Measurements from ENCODE around the gene NR1D2. TPM values are rescaled to one million over a fixed set of nuclear protein-coding genes. Genes with fewer than 3 reads are reported as not detected.
"Not testable (repeated sequence)": the region's sequence is repeated elsewhere in the genome, so short reads cannot be mapped to it uniquely, and the experiment has no call there.

Gene NR1D2
- total RNA-seq, 1 donor from 2014 or later: 19.4 TPM

DNA sequence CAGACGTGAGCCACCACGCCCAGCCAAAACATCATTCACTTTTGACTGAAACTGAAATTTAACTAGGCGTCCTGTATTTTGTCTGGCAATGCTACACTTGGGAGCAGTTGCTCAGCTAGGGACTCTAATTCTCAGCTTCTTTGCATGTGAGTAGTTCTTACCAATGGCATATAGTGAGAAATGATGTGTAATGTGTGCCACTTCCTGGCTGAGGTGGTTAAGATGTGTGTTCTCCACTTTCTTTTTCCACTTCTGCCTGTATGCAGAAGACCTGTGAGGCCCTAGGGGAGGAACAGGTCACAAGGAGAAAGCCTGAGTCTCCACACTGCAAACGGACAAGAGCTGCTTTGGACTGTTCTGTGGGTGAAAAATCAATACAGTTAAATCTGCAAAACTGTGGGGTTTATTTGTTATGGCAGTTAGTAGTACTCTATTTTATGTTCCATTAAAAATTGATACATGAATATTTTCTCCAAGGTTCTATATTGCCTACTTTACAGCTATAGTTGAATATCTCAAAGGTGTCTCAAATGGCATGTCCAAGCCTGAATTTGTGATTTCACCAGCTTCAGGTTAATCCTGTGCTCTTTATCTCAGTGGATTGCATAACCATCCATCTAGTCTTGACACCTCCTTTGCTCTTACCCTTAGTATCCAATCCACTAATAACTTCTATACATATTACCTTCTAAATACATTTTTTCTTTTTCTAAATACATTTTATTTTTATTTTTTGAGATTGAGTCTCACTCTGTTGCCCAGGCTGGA is 59.3 kb downstream of the NR1D2 start:
- intact Hi-C loops (cut with DNase I): loop anchor here (5.0 kb wide), 1 partner anchor 228 kb away; no protein-coding TSS in a partner anchor
- no peaks in the 10 kb centered on the region for H3K9me3 ChIP-seq

GRCh38 chr3:24005669-24006068 is 60.6 kb downstream of the NR1D2 start:
- no peaks in the 10 kb centered on the region for H3K4me1 ChIP-seq
- no peaks in the 10 kb centered on the region for H3K9me3 ChIP-seq
- intact Hi-C loops (cut with DNase I): no loop called here
- TF ChIP-seq POLR2A (IDR thresholded peaks at IDR 0.05) (no peak), POLR2AphosphoS5 (IDR thresholded peaks at IDR 0.05; ENCODE audit: insufficient read depth in 1 of 2, low read depth in 1 of 2) (no peak)
- TF ChIP-seq, protein P1, sequence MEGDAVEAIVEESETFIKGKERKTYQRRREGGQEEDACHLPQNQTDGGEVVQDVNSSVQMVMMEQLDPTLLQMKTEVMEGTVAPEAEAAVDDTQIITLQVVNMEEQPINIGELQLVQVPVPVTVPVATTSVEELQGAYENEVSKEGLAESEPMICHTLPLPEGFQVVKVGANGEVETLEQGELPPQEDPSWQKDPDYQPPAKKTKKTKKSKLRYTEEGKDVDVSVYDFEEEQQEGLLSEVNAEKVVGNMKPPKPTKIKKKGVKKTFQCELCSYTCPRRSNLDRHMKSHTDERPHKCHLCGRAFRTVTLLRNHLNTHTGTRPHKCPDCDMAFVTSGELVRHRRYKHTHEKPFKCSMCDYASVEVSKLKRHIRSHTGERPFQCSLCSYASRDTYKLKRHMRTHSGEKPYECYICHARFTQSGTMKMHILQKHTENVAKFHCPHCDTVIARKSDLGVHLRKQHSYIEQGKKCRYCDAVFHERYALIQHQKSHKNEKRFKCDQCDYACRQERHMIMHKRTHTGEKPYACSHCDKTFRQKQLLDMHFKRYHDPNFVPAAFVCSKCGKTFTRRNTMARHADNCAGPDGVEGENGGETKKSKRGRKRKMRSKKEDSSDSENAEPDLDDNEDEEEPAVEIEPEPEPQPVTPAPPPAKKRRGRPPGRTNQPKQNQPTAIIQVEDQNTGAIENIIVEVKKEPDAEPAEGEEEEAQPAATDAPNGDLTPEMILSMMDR (IDR thresholded peaks at IDR 0.05): no peak
- no peaks in the 10 kb centered on the region for H3K27me3 ChIP-seq
- H3K36me3 ChIP-seq: no peaks in the 10 kb centered on the region
- peak in 1 of 2 donors; percentile 12 for DNase-seq (ENCODE audit: extremely low spot score in 2 of 2)
- H3K27ac ChIP-seq: no peak overlapping the region
- H3K4me3 ChIP-seq: no peak overlapping the region

More for the DNA sequence above, 59.3 kb downstream of the NR1D2 start:
- no peaks in the 10 kb centered on the region for H3K27me3 ChIP-seq
- H3K27ac ChIP-seq: no peak overlapping the region
- H3K4me3 ChIP-seq: no peak overlapping the region
- no peaks in the 10 kb centered on the region for H3K36me3 ChIP-seq
- TF ChIP-seq POLR2AphosphoS5 (IDR thresholded peaks at IDR 0.05; ENCODE audit: insufficient read depth in 1 of 2, low read depth in 1 of 2): no peak
- no peak for TF ChIP-seq POLR2A (IDR thresholded peaks at IDR 0.05)
- TF ChIP-seq, protein P1 (IDR thresholded peaks at IDR 0.05): no peak
- H3K4me1 ChIP-seq: no peaks in the 10 kb centered on the region
- DNase-seq (ENCODE audit: extremely low spot score in 2 of 2): peak in 1 of 2 donors; percentile 9

GRCh38 chr3:24010834-24011233 is 65.7 kb downstream of the NR1D2 start:
- H3K9me3 ChIP-seq; DNase-seq (ENCODE audit: extremely low spot score in 2 of 2); H3K27me3 ChIP-seq; H3K4me3 ChIP-seq; H3K27ac ChIP-seq; H3K4me1 ChIP-seq; H3K36me3 ChIP-seq; intact Hi-C loops (cut with DNase I): not testable (repeated sequence)

GRCh38 chr3:24012589-24013269 is 67.6 kb downstream of the NR1D2 start:
- H3K36me3 ChIP-seq: no peaks in the 10 kb centered on the region
- no peak overlapping the region for H3K4me3 ChIP-seq
- peaks cover 8% of the 10 kb centered on the region for H3K4me1 ChIP-seq
- H3K27me3 ChIP-seq: no peaks in the 10 kb centered on the region
- H3K27ac ChIP-seq: no peak overlapping the region
- DNase-seq (ENCODE audit: extremely low spot score in 2 of 2): no peak
- intact Hi-C loops (cut with DNase I): no loop called here
- no peak for TF ChIP-seq POLR2A (IDR thresholded peaks at IDR 0.05)
- TF ChIP-seq, protein P1 (IDR thresholded peaks at IDR 0.05): no peak
- H3K9me3 ChIP-seq: no peaks in the 10 kb centered on the region

- H3K27ac ChIP-seq: no peak overlapping the region
- intact Hi-C loops (cut with DNase I): no loop called here
- no peaks in the 10 kb centered on the region for H3K27me3 ChIP-seq
- no peaks in the 10 kb centered on the region for H3K36me3 ChIP-seq
- H3K4me1 ChIP-seq: peaks cover 8% of the 10 kb centered on the region
- no peak overlapping the region for H3K4me3 ChIP-seq
- no peaks in the 10 kb centered on the region for H3K9me3 ChIP-seq
- no peak for DNase-seq (ENCODE audit: extremely low spot score in 2 of 2)
- TF ChIP-seq POLR2AphosphoS5 (IDR thresholded peaks at IDR 0.05; ENCODE audit: insufficient read depth in 1 of 2, low read depth in 1 of 2) (no peak), POLR2A (IDR thresholded peaks at IDR 0.05) (no peak)
- TF ChIP-seq, protein P1 (IDR thresholded peaks at IDR 0.05): no peak
Observed at GRCh38 chr3:24017305-24017704, 72.2 kb downstream of the NR1D2 start.

Measured in vagina (tissue), 2 donors.